Upper lobe of right lung (tissue), 1 donor: ENCODE data around the gene CLDND2. TPM values are rescaled to one million over a fixed set of nuclear protein-coding genes. Genes with fewer than 3 reads are reported as not detected.

ENCODE experiments used
- ATAC-seq: fragments of 200-7000 bp; cut with Tn5 transposase; one replicate; pipeline ENCODE4 v1.9.1; 2020; ENCODE audit warnings: mild to moderate bottlenecking, moderate library complexity
- DNase-seq: peaks from one replicate; pipeline ENCODE4 v3.0.0-alpha.2; 2020
- H3K27ac ChIP-seq: fragments of 200-600 bp; one replicate; pipeline ENCODE4 v1.8.0; 2022
- H3K27me3 ChIP-seq: fragments of 200-600 bp; one replicate; pipeline ENCODE4 v1.8.0; 2022; ENCODE audit warnings: mild to moderate bottlenecking
- H3K36me3 ChIP-seq: fragments of 200-600 bp; one replicate; pipeline ENCODE4 v1.8.0; 2022
- H3K4me1 ChIP-seq: fragments of 200-600 bp; one replicate; pipeline ENCODE4 v1.8.0; 2022
- H3K4me3 ChIP-seq: fragments of 200-600 bp; one replicate; pipeline ENCODE4 v1.8.0; 2022; ENCODE audit warnings: mild to moderate bottlenecking
- H3K9me3 ChIP-seq: fragments of 200-600 bp; one replicate; pipeline ENCODE4 v1.8.0; 2022
- intact Hi-C: fragments of 100-400 bp; cut with DNase I; formaldehyde crosslinking; loops from one replicate; pipeline ENCODE4 v1.11.0; 2022
- total RNA-seq: library from RNA; stranded (reverse); fragmentation: NEBNext Ultra II Directional; extraction: Animal tissue kit (Norgen Biotek cat#: 25700); gene quantifications from one replicate; pipeline ENCODE4 v1.2.1, GENCODE V29; 2021
- TF ChIP-seq, protein P1 (sequence below): fragments of 200-600 bp; IDR thresholded peaks from one replicate; pipeline ENCODE4 v1.8.0; 2022; ENCODE audit warnings: antibody characterized with exemption
- donor health status: DM: no; HTN: yes; CAD: no; lungs with severe emphysema.

The CLDND2 gene
- total RNA-seq, 1 donor from 2014 or later: 0.64 TPM

DNA sequence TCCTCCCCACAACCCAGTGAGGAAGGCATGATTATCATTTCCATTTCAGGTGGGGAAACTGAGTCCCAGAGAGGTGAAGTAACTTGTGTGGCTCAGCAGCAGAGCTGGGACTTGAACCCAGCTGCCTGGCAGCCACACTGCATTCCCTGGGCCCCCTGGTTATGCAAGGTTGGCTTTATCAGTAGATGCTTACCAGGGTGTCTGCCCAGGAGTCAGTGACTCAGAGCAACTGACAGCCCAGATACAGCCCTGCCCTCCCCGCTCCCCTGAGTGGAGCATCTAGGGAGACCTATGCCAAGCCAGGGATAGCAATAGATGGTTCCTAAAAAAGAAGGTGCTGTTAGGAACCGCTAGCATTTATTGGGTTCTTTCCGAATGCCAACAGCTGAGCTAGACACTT lies 51.4 kb downstream of the CLDND2 start:
- Histone ChIP-seq H3K4me1 (no peaks in the 10 kb centered on the region), H3K9me3 (no peaks in the 10 kb centered on the region), H3K4me3 (no peak overlapping the region), H3K27me3 (peaks cover 4% of the 10 kb centered on the region), H3K36me3 (no peaks in the 10 kb centered on the region), H3K27ac (no peak overlapping the region)
- TF ChIP-seq, protein P1, sequence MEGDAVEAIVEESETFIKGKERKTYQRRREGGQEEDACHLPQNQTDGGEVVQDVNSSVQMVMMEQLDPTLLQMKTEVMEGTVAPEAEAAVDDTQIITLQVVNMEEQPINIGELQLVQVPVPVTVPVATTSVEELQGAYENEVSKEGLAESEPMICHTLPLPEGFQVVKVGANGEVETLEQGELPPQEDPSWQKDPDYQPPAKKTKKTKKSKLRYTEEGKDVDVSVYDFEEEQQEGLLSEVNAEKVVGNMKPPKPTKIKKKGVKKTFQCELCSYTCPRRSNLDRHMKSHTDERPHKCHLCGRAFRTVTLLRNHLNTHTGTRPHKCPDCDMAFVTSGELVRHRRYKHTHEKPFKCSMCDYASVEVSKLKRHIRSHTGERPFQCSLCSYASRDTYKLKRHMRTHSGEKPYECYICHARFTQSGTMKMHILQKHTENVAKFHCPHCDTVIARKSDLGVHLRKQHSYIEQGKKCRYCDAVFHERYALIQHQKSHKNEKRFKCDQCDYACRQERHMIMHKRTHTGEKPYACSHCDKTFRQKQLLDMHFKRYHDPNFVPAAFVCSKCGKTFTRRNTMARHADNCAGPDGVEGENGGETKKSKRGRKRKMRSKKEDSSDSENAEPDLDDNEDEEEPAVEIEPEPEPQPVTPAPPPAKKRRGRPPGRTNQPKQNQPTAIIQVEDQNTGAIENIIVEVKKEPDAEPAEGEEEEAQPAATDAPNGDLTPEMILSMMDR: no peak
- ATAC-seq: no peak
- DNase-seq: no peak
- intact Hi-C loops: no loop called here

Other genes with a start within 250 kb of the CLDND2 start
- gene SIGLEC9, start 244.1 kb downstream of the CLDND2 start, total RNA-seq: 14.5 TPM
- gene SIGLEC7, start 226.7 kb downstream of the CLDND2 start, total RNA-seq: 11.0 TPM
- gene CD33, start 143.9 kb downstream of the CLDND2 start, total RNA-seq: 20.7 TPM
- not detected for gene SIGLECL1, start 117.9 kb downstream of the CLDND2 start, total RNA-seq
- not detected for gene IGLON5, start 57.4 kb downstream of the CLDND2 start, total RNA-seq
- 2.1 TPM for gene VSIG10L, start 26.9 kb downstream of the CLDND2 start, total RNA-seq
- gene ETFB, start 2.6 kb downstream of the CLDND2 start, total RNA-seq: 54.5 TPM
- 25.1 TPM for gene NKG7, start 3.7 kb upstream of the CLDND2 start, total RNA-seq
- gene LIM2, start 19.0 kb upstream of the CLDND2 start, total RNA-seq: not detected
- not detected for gene C19orf84, start 21.6 kb upstream of the CLDND2 start, total RNA-seq
- gene SIGLEC10, start 48.6 kb upstream of the CLDND2 start, total RNA-seq: 12.6 TPM
- gene SIGLEC8, start 89.5 kb upstream of the CLDND2 start, total RNA-seq: 2.1 TPM
- not detected for gene CEACAM18, start 109.5 kb upstream of the CLDND2 start, total RNA-seq
- 3.7 TPM for gene SIGLEC12, start 132.8 kb upstream of the CLDND2 start, total RNA-seq
- gene SIGLEC6, start 162.7 kb upstream of the CLDND2 start, total RNA-seq: 9.4 TPM
- 13.8 TPM for gene ZNF175, start 202.3 kb upstream of the CLDND2 start, total RNA-seq